ENCODE results near the gene CD79B. TPM values are rescaled to one million over a fixed set of nuclear protein-coding genes. Genes with fewer than 3 reads are reported as not detected.

Gene CD79B
- total and polyA plus RNA-seq, 9 of the 15 experiments (the other 6 are each of a cell fraction or from before 2014, with no cell fraction given): 0.15 to 0.62 (median 0.44) TPM; not detected in 2

GRCh38 chr17:63911657-63912100, 20.5 kb downstream of the CD79B start:
- Histone ChIP-seq H3K27me3 (ENCODE audit: control insufficient read depth in 2 of 2, insufficient read depth in 2 of 2, low read length in 2 of 2) (peaks cover 9 to 34% of the 10 kb centered on the region in 2 experiments; a peak in 4 of 5 replicates), H3K9me1 (ENCODE audit: control insufficient read depth, insufficient read depth, low read length) (no peaks in the 10 kb centered on the region), H3K79me2 (ENCODE audit: control insufficient read depth, insufficient read depth, low read length) (no peaks in the 10 kb centered on the region), H3K36me3 (ENCODE audit: control insufficient read depth, insufficient read depth, low read length) (no peaks in the 10 kb centered on the region), H2AFZ (ENCODE audit: low read depth, low read length) (no peak overlapping the region), H3K4me1 (replicated peaks in 1 of 2; ENCODE audit: control insufficient read depth in 2 of 2, insufficient read depth in 2 of 2, low read length in 2 of 2) (no peaks in the 10 kb centered on the region), H3K9ac (ENCODE audit: insufficient read depth in 1 of 2, low read depth in 2 of 2, low read length in 2 of 2) (no peak overlapping the region), H3K9me3 (replicated peaks; ENCODE audit: control insufficient read depth, insufficient read depth, low read depth, low read length) (no peaks in the 10 kb centered on the region), H3K27ac (ENCODE audit: extremely low read depth, low read depth, low read length) (no peak overlapping the region), H3K4me2 (ENCODE audit: insufficient read depth, low read length) (no peak overlapping the region), H4K20me1 (replicated peaks; ENCODE audit: control insufficient read depth, insufficient read depth, low read length) (0 out of 2 replicates have a peak, but pooled peaks cover 3% of the 10 kb centered on the region), H3K4me3 (no peak overlapping the region)
- FAIRE-seq: peak; percentile 75
- no TSS peak for BruUV-seq (replicated peaks)
- WGBS (ENCODE audit: insufficient coverage, low coverage, missing lambda C conversion rate): 37% methylated on average over 5 of the region's 8 CpGs
- intact Hi-C loops (cut with micrococcal nuclease) (loop anchor here (10.0 kb wide), 1 partner anchor 373 kb away; no protein-coding TSS in a partner anchor), in situ Hi-C loops (cut with MboI) (loop anchor here (5.0 to 10.0 kb wide), 3 partner anchors 113 to 373 kb away; partner anchors contain the start of genes ERN1 and ICAM2)
- CTCF ChIA-PET (ENCODE audit: low intra/inter-chr PET ratio): interaction anchor here (0.6 to 1.2 kb wide), 2 partner anchors 114 to 161 kb away, joined by 3 read pairs; no protein-coding TSS in a partner anchor
- DNase-seq (ENCODE audit: extremely low read depth in 1 of 4, low spot score in 3 of 4): peak; percentile 64 to 84 (median 76)
- POLR2A ChIA-PET: interaction anchor here (0.6 to 1.0 kb wide), 2 partner anchors 9 to 234 kb away, joined by 3 to 4 read pairs; no protein-coding TSS in a partner anchor
- peak; percentile 88 for ATAC-seq
- TF ChIP-seq MYBL2 (IDR thresholded peaks at IDR 0.05; ENCODE audit: low read depth): no peak
- TF ChIP-seq MYBL2 (CRISPR knock-in tag; IDR thresholded peaks at IDR 0.05; ENCODE audit: borderline replicate concordance): no peak
- TF ChIP-seq, protein P1, sequence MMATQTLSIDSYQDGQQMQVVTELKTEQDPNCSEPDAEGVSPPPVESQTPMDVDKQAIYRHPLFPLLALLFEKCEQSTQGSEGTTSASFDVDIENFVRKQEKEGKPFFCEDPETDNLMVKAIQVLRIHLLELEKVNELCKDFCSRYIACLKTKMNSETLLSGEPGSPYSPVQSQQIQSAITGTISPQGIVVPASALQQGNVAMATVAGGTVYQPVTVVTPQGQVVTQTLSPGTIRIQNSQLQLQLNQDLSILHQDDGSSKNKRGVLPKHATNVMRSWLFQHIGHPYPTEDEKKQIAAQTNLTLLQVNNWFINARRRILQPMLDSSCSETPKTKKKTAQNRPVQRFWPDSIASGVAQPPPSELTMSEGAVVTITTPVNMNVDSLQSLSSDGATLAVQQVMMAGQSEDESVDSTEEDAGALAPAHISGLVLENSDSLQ (IDR thresholded peaks at IDR 0.05): no peak
- TF ChIP-seq, protein P2, sequence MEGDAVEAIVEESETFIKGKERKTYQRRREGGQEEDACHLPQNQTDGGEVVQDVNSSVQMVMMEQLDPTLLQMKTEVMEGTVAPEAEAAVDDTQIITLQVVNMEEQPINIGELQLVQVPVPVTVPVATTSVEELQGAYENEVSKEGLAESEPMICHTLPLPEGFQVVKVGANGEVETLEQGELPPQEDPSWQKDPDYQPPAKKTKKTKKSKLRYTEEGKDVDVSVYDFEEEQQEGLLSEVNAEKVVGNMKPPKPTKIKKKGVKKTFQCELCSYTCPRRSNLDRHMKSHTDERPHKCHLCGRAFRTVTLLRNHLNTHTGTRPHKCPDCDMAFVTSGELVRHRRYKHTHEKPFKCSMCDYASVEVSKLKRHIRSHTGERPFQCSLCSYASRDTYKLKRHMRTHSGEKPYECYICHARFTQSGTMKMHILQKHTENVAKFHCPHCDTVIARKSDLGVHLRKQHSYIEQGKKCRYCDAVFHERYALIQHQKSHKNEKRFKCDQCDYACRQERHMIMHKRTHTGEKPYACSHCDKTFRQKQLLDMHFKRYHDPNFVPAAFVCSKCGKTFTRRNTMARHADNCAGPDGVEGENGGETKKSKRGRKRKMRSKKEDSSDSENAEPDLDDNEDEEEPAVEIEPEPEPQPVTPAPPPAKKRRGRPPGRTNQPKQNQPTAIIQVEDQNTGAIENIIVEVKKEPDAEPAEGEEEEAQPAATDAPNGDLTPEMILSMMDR (IDR thresholded peaks at IDR 0.05 in 2 of 3, conservative IDR thresholded peaks at IDR 0.05 in 1 of 3; ENCODE audit: insufficient read depth in 2 of 3, low read depth in 1 of 3, low read length in 3 of 3): peak; percentile 60 to 64 (median 63); a peak in 5 of 6 replicates
- no peak for TF ChIP-seq RNF2 (IDR thresholded peaks at IDR 0.05)
- no peak for TF ChIP-seq ZKSCAN8 (CRISPR knock-in tag; IDR thresholded peaks at IDR 0.05)
- TF ChIP-seq ARNT (IDR thresholded peaks at IDR 0.05): no peak
- 0 out of 2 replicates have a peak, but pooled peaks have one; percentile 4 for TF ChIP-seq CREM (IDR thresholded peaks at IDR 0.05; ENCODE audit: low read depth)
- TF ChIP-seq, protein P3, sequence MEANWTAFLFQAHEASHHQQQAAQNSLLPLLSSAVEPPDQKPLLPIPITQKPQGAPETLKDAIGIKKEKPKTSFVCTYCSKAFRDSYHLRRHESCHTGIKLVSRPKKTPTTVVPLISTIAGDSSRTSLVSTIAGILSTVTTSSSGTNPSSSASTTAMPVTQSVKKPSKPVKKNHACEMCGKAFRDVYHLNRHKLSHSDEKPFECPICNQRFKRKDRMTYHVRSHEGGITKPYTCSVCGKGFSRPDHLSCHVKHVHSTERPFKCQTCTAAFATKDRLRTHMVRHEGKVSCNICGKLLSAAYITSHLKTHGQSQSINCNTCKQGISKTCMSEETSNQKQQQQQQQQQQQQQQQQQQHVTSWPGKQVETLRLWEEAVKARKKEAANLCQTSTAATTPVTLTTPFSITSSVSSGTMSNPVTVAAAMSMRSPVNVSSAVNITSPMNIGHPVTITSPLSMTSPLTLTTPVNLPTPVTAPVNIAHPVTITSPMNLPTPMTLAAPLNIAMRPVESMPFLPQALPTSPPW (CRISPR knock-in tag; IDR thresholded peaks at IDR 0.05): peak; percentile 92
- TF ChIP-seq RAD21 (CRISPR knock-in tag; conservative IDR thresholded peaks at IDR 0.05 in 1 of 2, IDR thresholded peaks at IDR 0.05 in 1 of 2): peak in 1 of 2 experiments; percentile 40; a peak in 3 of 4 replicates
- TF ChIP-seq, protein P4, sequence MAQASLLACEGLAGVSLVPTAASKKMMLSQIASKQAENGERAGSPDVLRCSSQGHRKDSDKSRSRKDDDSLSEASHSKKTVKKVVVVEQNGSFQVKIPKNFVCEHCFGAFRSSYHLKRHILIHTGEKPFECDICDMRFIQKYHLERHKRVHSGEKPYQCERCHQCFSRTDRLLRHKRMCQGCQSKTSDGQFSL (CRISPR knock-in tag; IDR thresholded peaks at IDR 0.05): no peak
- TF ChIP-seq, protein P4 (tag; IDR thresholded peaks at IDR 0.05): 0 out of 4 replicates have a peak, but pooled peaks of 1 of the 2 experiments have one; percentile 52
- TF ChIP-seq SMC3 (conservative IDR thresholded peaks at IDR 0.05; ENCODE audit: insufficient read depth, low read depth, low read length): peak; percentile 47; the same call in 1 of the 2 replicates
- TF ChIP-seq XRCC5 (IDR thresholded peaks at IDR 0.05; ENCODE audit: low read depth, low read length): no peak
- no peak for TF ChIP-seq MAFG (tag; conservative IDR thresholded peaks at IDR 0.05)
- TF ChIP-seq NRF1 (conservative IDR thresholded peaks at IDR 0.05 in 1 of 2, IDR thresholded peaks at IDR 0.05 in 1 of 2): no peak
- TF ChIP-seq POLR2H (tag; IDR thresholded peaks at IDR 0.05; ENCODE audit: low read depth): no peak
